ENCODE data around the gene FCER1G.
A peak's percentile ranks its signal among the peaks of the same experiment; 100 is the strongest.
"Not testable (repeated sequence)": the region's sequence is repeated elsewhere in the genome, so short reads cannot be mapped to it uniquely, and the experiment has no call there.

FCER1G gene

GRCh38 chr1:161241682-161242081, 26.6 kb downstream of the FCER1G start:
- Histone ChIP-seq H3K9me3 (ENCODE audit: control insufficient read depth in 1 of 2, low read length in 2 of 2) (no peaks in the 10 kb centered on the region), H3K4me1 (ENCODE audit: control insufficient read depth in 1 of 2, insufficient read depth in 2 of 2, low read length in 2 of 2) (no peaks in the 10 kb centered on the region), H3K4me3 (ENCODE audit: low read depth in 1 of 2, low read length in 2 of 2) (no peak overlapping the region), H3K27me3 (ENCODE audit: low read depth, low read length) (no peaks in the 10 kb centered on the region), H3K36me3 (ENCODE audit: control insufficient read depth in 1 of 2, insufficient read depth in 2 of 2, low read length in 2 of 2) (no peaks in the 10 kb centered on the region), H3K27ac (ENCODE audit: low read length) (no peak overlapping the region)

- Histone ChIP-seq H3K4me1 (ENCODE audit: control insufficient read depth in 1 of 2, insufficient read depth in 2 of 2, low read length in 2 of 2) (no peaks in the 10 kb centered on the region), H3K9me3 (ENCODE audit: control insufficient read depth in 1 of 2, low read length in 2 of 2) (no peaks in the 10 kb centered on the region), H3K27me3 (ENCODE audit: low read depth, low read length) (no peaks in the 10 kb centered on the region), H3K36me3 (ENCODE audit: control insufficient read depth in 1 of 2, insufficient read depth in 2 of 2, low read length in 2 of 2) (no peaks in the 10 kb centered on the region), H3K27ac (ENCODE audit: low read length) (no peak overlapping the region), H3K4me3 (ENCODE audit: low read depth in 1 of 2, low read length in 2 of 2) (no peak overlapping the region)
Measured at GRCh38 chr1:161242313-161242712, 27.2 kb downstream of the FCER1G start.

- Histone ChIP-seq H3K27me3 (ENCODE audit: low read depth, low read length) (no peaks in the 10 kb centered on the region), H3K4me1 (ENCODE audit: control insufficient read depth in 1 of 2, insufficient read depth in 2 of 2, low read length in 2 of 2) (no peaks in the 10 kb centered on the region), H3K4me3 (ENCODE audit: low read depth in 1 of 2, low read length in 2 of 2) (no peak overlapping the region), H3K36me3 (ENCODE audit: control insufficient read depth in 1 of 2, insufficient read depth in 2 of 2, low read length in 2 of 2) (no peaks in the 10 kb centered on the region), H3K9me3 (ENCODE audit: control insufficient read depth in 1 of 2, low read length in 2 of 2) (peaks cover 0 to under 1% of the 10 kb centered on the region in 2 donors), H3K27ac (ENCODE audit: low read length) (no peak overlapping the region)
Measured at GRCh38 chr1:161244888-161245287, 29.8 kb downstream of the FCER1G start.

GRCh38 chr1:161250100-161250499, 35.0 kb downstream of the FCER1G start:
- H3K27me3 ChIP-seq (ENCODE audit: low read depth, low read length); H3K36me3 ChIP-seq (ENCODE audit: control insufficient read depth in 1 of 2, insufficient read depth in 2 of 2, low read length in 2 of 2); H3K9me3 ChIP-seq (ENCODE audit: control insufficient read depth in 1 of 2, low read length in 2 of 2); H3K27ac ChIP-seq (ENCODE audit: low read length); H3K4me1 ChIP-seq (ENCODE audit: control insufficient read depth in 1 of 2, insufficient read depth in 2 of 2, low read length in 2 of 2); H3K4me3 ChIP-seq (ENCODE audit: low read depth in 1 of 2, low read length in 2 of 2): not testable (repeated sequence)

DNA sequence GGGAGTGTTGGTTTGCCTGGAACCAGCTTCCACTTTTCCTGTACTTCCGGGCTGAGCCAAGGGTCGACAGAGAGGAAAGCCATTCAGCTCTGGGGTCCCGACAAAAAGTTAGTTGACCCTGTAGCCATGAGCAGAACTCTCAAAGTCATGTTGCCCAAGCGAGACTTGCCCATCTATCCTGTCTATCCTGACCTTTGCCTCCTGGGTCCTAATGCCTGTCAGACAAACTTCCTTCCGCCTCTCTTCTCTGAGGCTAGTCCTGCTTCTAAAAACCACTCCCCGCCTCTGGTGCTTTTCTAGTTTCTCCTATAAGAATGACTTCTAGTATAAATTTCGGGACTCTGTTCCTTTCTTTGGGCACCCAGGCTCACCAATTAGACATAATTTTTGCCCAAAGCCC, 35.7 kb downstream of the FCER1G start:
- H3K4me3 ChIP-seq (ENCODE audit: low read depth in 1 of 2, low read length in 2 of 2), result no peak overlapping the region
- H3K9me3 ChIP-seq (ENCODE audit: control insufficient read depth in 1 of 2, low read length in 2 of 2), result peaks cover 0 to 3% of the 10 kb centered on the region in 2 donors
- H3K27ac ChIP-seq (ENCODE audit: low read length), result no peak overlapping the region
- no peaks in the 10 kb centered on the region for H3K36me3 ChIP-seq (ENCODE audit: control insufficient read depth in 1 of 2, insufficient read depth in 2 of 2, low read length in 2 of 2)
- no peaks in the 10 kb centered on the region for H3K4me1 ChIP-seq (ENCODE audit: control insufficient read depth in 1 of 2, insufficient read depth in 2 of 2, low read length in 2 of 2)
- no peaks in the 10 kb centered on the region for H3K27me3 ChIP-seq (ENCODE audit: low read depth, low read length)

DNA sequence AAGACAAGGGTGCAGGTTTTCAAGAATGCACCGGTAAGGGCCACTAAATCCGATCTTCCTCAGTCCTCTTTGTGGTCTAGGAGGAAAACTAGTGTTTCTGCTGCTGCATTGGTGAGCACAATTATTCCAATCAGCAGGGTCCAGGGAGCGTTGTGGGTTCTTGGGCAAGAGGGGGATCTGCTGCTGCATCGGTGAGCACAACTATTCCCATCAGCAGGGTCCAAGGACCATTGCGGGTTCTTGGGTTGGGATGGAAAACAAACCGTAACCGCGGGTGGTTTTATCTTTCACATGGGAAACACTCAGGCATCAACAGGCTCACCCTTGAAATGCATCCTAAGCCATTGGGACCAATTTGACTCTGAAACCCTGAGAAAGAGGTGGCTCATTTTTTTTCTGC, 36.5 kb downstream of the FCER1G start:
- H3K9me3 ChIP-seq (ENCODE audit: control insufficient read depth in 1 of 2, low read length in 2 of 2), result peaks cover 0 to 3% of the 10 kb centered on the region in 2 donors
- no peaks in the 10 kb centered on the region for H3K4me1 ChIP-seq (ENCODE audit: control insufficient read depth in 1 of 2, insufficient read depth in 2 of 2, low read length in 2 of 2)
- no peak overlapping the region for H3K4me3 ChIP-seq (ENCODE audit: low read depth in 1 of 2, low read length in 2 of 2)
- H3K27ac ChIP-seq (ENCODE audit: low read length), result no peak overlapping the region
- H3K36me3 ChIP-seq (ENCODE audit: control insufficient read depth in 1 of 2, insufficient read depth in 2 of 2, low read length in 2 of 2), result no peaks in the 10 kb centered on the region
- no peaks in the 10 kb centered on the region for H3K27me3 ChIP-seq (ENCODE audit: low read depth, low read length)

- peaks cover 26% of the 10 kb centered on the region for H3K27me3 ChIP-seq (ENCODE audit: low read depth, low read length)
- H3K9me3 ChIP-seq (ENCODE audit: control insufficient read depth in 1 of 2, low read length in 2 of 2); H3K36me3 ChIP-seq (ENCODE audit: control insufficient read depth in 1 of 2, insufficient read depth in 2 of 2, low read length in 2 of 2); H3K4me3 ChIP-seq (ENCODE audit: low read depth in 1 of 2, low read length in 2 of 2); H3K27ac ChIP-seq (ENCODE audit: low read length): not testable (repeated sequence)
- H3K4me1 ChIP-seq (ENCODE audit: control insufficient read depth in 1 of 2, insufficient read depth in 2 of 2, low read length in 2 of 2), result peaks cover 0 to 11% of the 10 kb centered on the region in 2 donors
Measured at GRCh38 chr1:161255302-161255701, 40.2 kb downstream of the FCER1G start.

DNA sequence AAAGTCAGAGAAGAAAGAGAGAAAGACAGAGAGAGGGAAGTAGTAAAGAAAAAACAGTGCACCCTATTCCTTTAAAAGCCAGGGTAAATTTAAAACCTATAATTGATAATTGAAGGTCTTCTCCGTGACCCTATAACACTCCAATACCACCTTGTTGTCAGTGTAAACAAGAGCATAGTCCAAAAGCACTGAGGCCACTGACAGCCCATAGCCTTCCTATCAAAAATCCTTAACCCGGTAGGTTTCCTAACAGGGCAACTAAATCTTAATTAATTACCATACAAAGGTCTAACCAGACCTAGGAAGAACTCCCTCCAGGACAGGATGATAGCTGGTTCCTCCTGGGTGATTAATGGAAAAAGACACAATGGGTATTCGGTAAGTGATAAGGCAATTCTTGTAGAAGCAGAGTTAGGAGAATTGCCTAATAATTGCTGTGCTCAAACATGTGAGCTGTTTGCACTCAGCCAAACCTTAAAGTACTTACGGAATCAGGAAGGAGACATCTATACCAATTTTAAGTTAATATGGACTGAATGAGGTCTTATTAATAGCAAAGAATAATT, 40.9 kb downstream of the FCER1G start:
- Histone ChIP-seq H3K4me1 (ENCODE audit: control insufficient read depth in 1 of 2, insufficient read depth in 2 of 2, low read length in 2 of 2) (peaks cover 0 to 14% of the 10 kb centered on the region in 2 donors), H3K27me3 (ENCODE audit: low read depth, low read length) (peaks cover 34% of the 10 kb centered on the region)
- not testable (repeated sequence) for H3K9me3 ChIP-seq (ENCODE audit: control insufficient read depth in 1 of 2, low read length in 2 of 2); H3K4me3 ChIP-seq (ENCODE audit: low read depth in 1 of 2, low read length in 2 of 2); H3K36me3 ChIP-seq (ENCODE audit: control insufficient read depth in 1 of 2, insufficient read depth in 2 of 2, low read length in 2 of 2); H3K27ac ChIP-seq (ENCODE audit: low read length)

DNA sequence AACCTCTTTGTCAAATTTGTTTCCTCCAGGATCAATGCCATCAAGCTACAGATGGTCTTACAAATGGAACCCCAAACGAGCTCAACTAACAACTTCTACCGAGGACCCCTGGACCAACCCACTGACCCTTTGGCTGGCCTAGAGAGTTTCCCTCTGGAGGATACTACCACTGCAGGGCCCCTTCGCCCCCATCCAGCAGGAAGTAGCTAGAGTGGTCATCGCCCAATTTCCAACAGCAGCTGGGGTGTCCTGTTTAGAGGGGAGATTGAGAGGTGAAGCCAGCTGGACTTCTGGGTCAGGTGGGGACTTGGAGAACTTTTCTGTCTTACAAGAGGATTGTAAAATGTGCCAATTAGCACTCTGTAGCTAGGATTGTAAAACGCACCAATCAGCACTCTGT, 42.0 kb downstream of the FCER1G start:
- peaks cover 0 to 14% of the 10 kb centered on the region in 2 donors for H3K4me1 ChIP-seq (ENCODE audit: control insufficient read depth in 1 of 2, insufficient read depth in 2 of 2, low read length in 2 of 2)
- H3K36me3 ChIP-seq (ENCODE audit: control insufficient read depth in 1 of 2, insufficient read depth in 2 of 2, low read length in 2 of 2); H3K4me3 ChIP-seq (ENCODE audit: low read depth in 1 of 2, low read length in 2 of 2); H3K27ac ChIP-seq (ENCODE audit: low read length); H3K9me3 ChIP-seq (ENCODE audit: control insufficient read depth in 1 of 2, low read length in 2 of 2): not testable (repeated sequence)
- H3K27me3 ChIP-seq (ENCODE audit: low read depth, low read length), result peaks cover 36% of the 10 kb centered on the region

GRCh38 chr1:161258439-161259344, 43.6 kb downstream of the FCER1G start, which contains the start of gene PCP4L1:
PCP4L1 (plus strand) TSS chr1:161258745; CDS start chr1:161258975, 230 bp downstream.
- H3K27ac ChIP-seq (ENCODE audit: low read length), result no peak within 1 kb of the TSS
- H3K27me3 ChIP-seq (ENCODE audit: low read depth, low read length), result peaks cover 36% of the 10 kb centered on the region
- peaks cover 0 to 14% of the 10 kb centered on the region in 2 donors for H3K4me1 ChIP-seq (ENCODE audit: control insufficient read depth in 1 of 2, insufficient read depth in 2 of 2, low read length in 2 of 2)
- no peaks in the 10 kb centered on the region for H3K36me3 ChIP-seq (ENCODE audit: control insufficient read depth in 1 of 2, insufficient read depth in 2 of 2, low read length in 2 of 2)
- H3K9me3 ChIP-seq (ENCODE audit: control insufficient read depth in 1 of 2, low read length in 2 of 2), result peaks cover 0 to 6% of the 10 kb centered on the region in 2 donors
- H3K4me3 ChIP-seq (ENCODE audit: low read depth in 1 of 2, low read length in 2 of 2), result peak within 1 kb of the TSS; percentile 51 to 83

DNA sequence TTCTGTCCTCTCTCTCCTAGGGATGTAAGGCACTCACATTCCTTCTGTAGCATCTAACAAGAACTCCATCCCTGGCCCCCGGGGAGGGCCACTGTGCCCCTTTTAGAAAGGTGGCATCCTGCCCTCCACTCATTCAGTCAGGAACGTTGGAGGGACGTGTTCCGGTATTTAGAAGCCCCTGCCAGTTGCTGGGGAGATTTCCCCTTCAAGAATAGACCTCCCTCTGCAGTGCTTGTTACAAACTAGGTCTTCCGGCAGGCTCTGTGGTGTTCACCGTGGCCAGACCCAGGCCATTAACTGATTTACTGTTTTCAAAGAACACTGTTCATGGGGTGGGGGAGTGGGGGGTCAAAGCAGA, 44.2 kb downstream of the FCER1G start:
- no peak overlapping the region for H3K27ac ChIP-seq (ENCODE audit: low read length)
- peak overlapping the region; percentile 51 to 83 for H3K4me3 ChIP-seq (ENCODE audit: low read depth in 1 of 2, low read length in 2 of 2)
- H3K36me3 ChIP-seq (ENCODE audit: control insufficient read depth in 1 of 2, insufficient read depth in 2 of 2, low read length in 2 of 2), result no peaks in the 10 kb centered on the region
- peaks cover 0 to 6% of the 10 kb centered on the region in 2 donors for H3K9me3 ChIP-seq (ENCODE audit: control insufficient read depth in 1 of 2, low read length in 2 of 2)
- H3K27me3 ChIP-seq (ENCODE audit: low read depth, low read length), result peaks cover 36% of the 10 kb centered on the region
- peaks cover 0 to 14% of the 10 kb centered on the region in 2 donors for H3K4me1 ChIP-seq (ENCODE audit: control insufficient read depth in 1 of 2, insufficient read depth in 2 of 2, low read length in 2 of 2)

Measured in muscle layer of duodenum (tissue), 2 donors.